Caco-2 (cell line): ENCODE measurements around the gene LRRC72. TPM values are rescaled to one million over a fixed set of nuclear protein-coding genes. Genes with fewer than 3 reads are reported as not detected.

Experiments used
- BruUV-seq: library from RNA; stranded (reverse); fragments of 400-500 nt; replicated peaks from 2 replicates; lab custom pipeline; 2021; lab: Mats Ljungman, UMichigan
- CTCF ChIA-PET: fragments of 300-600 bp; sonication (Branson Sonifier 250); formaldehyde crosslinking; loops from one replicate; lab custom pipeline; 2022; ENCODE audit warnings: antibody characterized with exemption; lab: Charles Lee
- POLR2A ChIA-PET: fragments of 300-600 bp; sonication (Branson Sonifier 250); formaldehyde crosslinking; loops from one replicate; lab custom pipeline; 2022; ENCODE audit warnings: antibody characterized with exemption; lab: Charles Lee
- DNase-seq, 2 experiments: peaks; one replicate each; pipeline versions ENCODE4 v3.0.0 to v3.0.0-alpha.2; 2020 to 2022
- H3K27me3 ChIP-seq: replicated peaks from 2 replicates; pipeline ENCODE4 v1.6.0; 2011; ENCODE audit warnings: low read length; ENCODE audit not compliant: control insufficient read depth, insufficient read depth
- H3K36me3 ChIP-seq: 2 replicates; pipeline ENCODE4 v1.5.1; 2011; ENCODE audit warnings: low read length; ENCODE audit not compliant: control insufficient read depth, insufficient read depth
- H3K4me1 ChIP-seq: fragments of 250-450 bp; sonication (Bioruptor Pico); 2 replicates; pipeline ENCODE4 v1.5.1; 2020; ENCODE audit warnings: mild to moderate bottlenecking
- H3K4me3 ChIP-seq: 2 replicates; pipeline ENCODE4 v1.5.1; 2011; ENCODE audit warnings: low read depth, mild to moderate bottlenecking, control low read depth, low read length
- H3K9me3 ChIP-seq: fragments of 250-450 bp; sonication (Bioruptor Pico); 2 replicates; pipeline ENCODE4 v1.5.1; 2020; ENCODE audit warnings: mild to moderate bottlenecking, moderate library complexity
- H3K27ac Mint-ChIP-seq: one replicate; pipeline ENCODE4 v1.8.0; 2022; ENCODE audit warnings: mixed read lengths; ENCODE audit not compliant: unreplicated experiment
- H3K27me3 Mint-ChIP-seq: one replicate; pipeline ENCODE4 v1.8.0; 2022; ENCODE audit warnings: mixed read lengths; ENCODE audit not compliant: insufficient read depth, unreplicated experiment
- H3K36me3 Mint-ChIP-seq: one replicate; pipeline ENCODE4 v1.8.0; 2022; ENCODE audit warnings: mild to moderate bottlenecking, mixed read lengths; ENCODE audit not compliant: insufficient read depth, unreplicated experiment
- H3K4me1 Mint-ChIP-seq: one replicate; pipeline ENCODE4 v1.8.0; 2022; ENCODE audit warnings: low read depth, mixed read lengths; ENCODE audit not compliant: unreplicated experiment
- H3K4me3 Mint-ChIP-seq: one replicate; pipeline ENCODE4 v1.8.0; 2022; ENCODE audit warnings: mild to moderate bottlenecking, moderate library complexity, mixed read lengths; ENCODE audit not compliant: unreplicated experiment
- H3K9me3 Mint-ChIP-seq: one replicate; pipeline ENCODE4 v1.8.0; 2022; ENCODE audit warnings: mixed read lengths; ENCODE audit not compliant: unreplicated experiment
- intact Hi-C: fragments of 100-400 bp; cut with micrococcal nuclease; formaldehyde crosslinking; loops from one replicate; pipeline ENCODE4 v1.10.0; 2022; ENCODE audit not compliant: unreplicated experiment
- total RNA-seq: library from RNA; stranded (reverse); gene quantifications from 2 replicates; pipeline ENCODE4 v1.2.3, GENCODE V29; 2022
- TF ChIP-seq, protein P1 (sequence below), 2 experiments: fragments of 200-600 bp in 1 of 2; IDR thresholded peaks; 1 replicate in 1 of 2; 2 replicates in 1 of 2; pipeline versions ENCODE4 v1.5.1 to v1.8.0; 2011 to 2022; ENCODE audit warnings: antibody characterized with exemption in 1 of 2, control low read depth in 1 of 2, inconsistent platforms in 1 of 2, low read depth in 1 of 2, low read length in 1 of 2, mild to moderate bottlenecking in 1 of 2, moderate library complexity in 1 of 2; ENCODE audit not compliant: insufficient read depth in 1 of 2, severe bottlenecking in 1 of 2, unreplicated experiment in 1 of 2

Gene LRRC72
- total RNA-seq, 1 experiment from 2014 or later, result not detected

DNA sequence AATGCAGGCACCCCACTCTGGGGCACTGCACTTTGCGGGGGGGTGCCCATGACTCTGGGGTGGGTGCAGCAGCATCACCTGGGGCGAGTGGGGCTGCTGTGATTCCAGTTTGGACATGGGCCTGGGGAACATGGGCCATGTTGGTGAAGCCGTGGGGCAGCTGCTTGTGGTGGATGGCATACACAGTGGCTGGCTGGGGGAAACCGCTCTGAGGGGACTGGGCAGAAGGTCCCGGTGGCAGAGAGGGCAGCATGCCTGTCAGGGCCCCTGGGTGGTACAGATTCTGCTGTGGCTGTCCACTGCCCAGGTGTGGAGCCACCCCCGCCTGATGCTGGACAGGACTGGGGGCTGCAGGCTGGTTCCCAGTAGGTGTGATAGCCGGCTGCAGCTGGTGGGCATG is 57.2 kb downstream of the LRRC72 start:
- intact Hi-C loops, result no loop called here
- no peaks in the 10 kb centered on the region for H3K27me3 Mint-ChIP-seq
- H3K36me3 Mint-ChIP-seq, result no peaks in the 10 kb centered on the region
- TF ChIP-seq, protein P1, sequence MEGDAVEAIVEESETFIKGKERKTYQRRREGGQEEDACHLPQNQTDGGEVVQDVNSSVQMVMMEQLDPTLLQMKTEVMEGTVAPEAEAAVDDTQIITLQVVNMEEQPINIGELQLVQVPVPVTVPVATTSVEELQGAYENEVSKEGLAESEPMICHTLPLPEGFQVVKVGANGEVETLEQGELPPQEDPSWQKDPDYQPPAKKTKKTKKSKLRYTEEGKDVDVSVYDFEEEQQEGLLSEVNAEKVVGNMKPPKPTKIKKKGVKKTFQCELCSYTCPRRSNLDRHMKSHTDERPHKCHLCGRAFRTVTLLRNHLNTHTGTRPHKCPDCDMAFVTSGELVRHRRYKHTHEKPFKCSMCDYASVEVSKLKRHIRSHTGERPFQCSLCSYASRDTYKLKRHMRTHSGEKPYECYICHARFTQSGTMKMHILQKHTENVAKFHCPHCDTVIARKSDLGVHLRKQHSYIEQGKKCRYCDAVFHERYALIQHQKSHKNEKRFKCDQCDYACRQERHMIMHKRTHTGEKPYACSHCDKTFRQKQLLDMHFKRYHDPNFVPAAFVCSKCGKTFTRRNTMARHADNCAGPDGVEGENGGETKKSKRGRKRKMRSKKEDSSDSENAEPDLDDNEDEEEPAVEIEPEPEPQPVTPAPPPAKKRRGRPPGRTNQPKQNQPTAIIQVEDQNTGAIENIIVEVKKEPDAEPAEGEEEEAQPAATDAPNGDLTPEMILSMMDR (IDR thresholded peaks at IDR 0.05; ENCODE audit: insufficient read depth in 1 of 2, low read depth in 1 of 2, low read length in 1 of 2, severe bottlenecking in 1 of 2, unreplicated experiment in 1 of 2), result no peak
- no peak overlapping the region for H3K4me3 Mint-ChIP-seq
- Histone ChIP-seq H3K9me3 (no peaks in the 10 kb centered on the region), H3K36me3 (no peaks in the 10 kb centered on the region), H3K4me3 (no peak overlapping the region), H3K4me1 (peaks cover 12% of the 10 kb centered on the region; the same call in 1 of the 2 replicates), H3K27me3 (no peaks in the 10 kb centered on the region)
- no peaks in the 10 kb centered on the region for H3K9me3 Mint-ChIP-seq
- H3K4me1 Mint-ChIP-seq, result peaks cover 14% of the 10 kb centered on the region
- DNase-seq, result no peak
- no peak overlapping the region for H3K27ac Mint-ChIP-seq
- CTCF ChIA-PET, result no interaction called here
- no TSS peak for BruUV-seq
- POLR2A ChIA-PET, result no interaction called here

DNA sequence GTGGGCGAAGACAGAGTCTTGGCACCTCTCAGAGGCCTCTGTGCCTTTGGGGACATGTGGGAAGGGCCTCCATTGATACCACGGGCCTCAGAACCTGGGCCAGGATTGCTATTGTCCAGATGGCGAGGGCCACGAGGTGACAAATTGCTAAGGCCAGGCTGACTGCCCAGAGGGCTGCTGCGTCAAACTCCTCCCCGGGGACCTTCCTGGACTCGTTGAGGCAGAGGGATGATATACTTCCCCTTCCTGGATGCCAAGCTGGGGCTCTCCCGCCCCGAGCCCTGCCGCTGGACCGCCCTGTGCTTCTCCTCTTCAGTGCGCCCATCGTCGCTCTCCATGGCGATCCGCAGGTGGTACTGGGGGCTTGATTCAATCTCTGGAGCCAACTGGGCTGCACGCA is 58.9 kb downstream of the LRRC72 start:
- no peak overlapping the region for H3K4me3 Mint-ChIP-seq
- Histone ChIP-seq H3K27me3 (no peaks in the 10 kb centered on the region), H3K4me3 (no peak overlapping the region), H3K4me1 (peaks cover 23% of the 10 kb centered on the region), H3K9me3 (no peaks in the 10 kb centered on the region), H3K36me3 (no peaks in the 10 kb centered on the region)
- ChIA-PET CTCF (no interaction called here), POLR2A (no interaction called here)
- no TSS peak for BruUV-seq
- DNase-seq, result no peak
- intact Hi-C loops, result no loop called here
- TF ChIP-seq, protein P1 (IDR thresholded peaks at IDR 0.05; ENCODE audit: insufficient read depth in 1 of 2, low read depth in 1 of 2, low read length in 1 of 2, severe bottlenecking in 1 of 2, unreplicated experiment in 1 of 2), result no peak
- no peaks in the 10 kb centered on the region for H3K36me3 Mint-ChIP-seq
- no peak overlapping the region for H3K27ac Mint-ChIP-seq
- H3K27me3 Mint-ChIP-seq, result no peaks in the 10 kb centered on the region
- H3K9me3 Mint-ChIP-seq, result no peaks in the 10 kb centered on the region
- H3K4me1 Mint-ChIP-seq, result peaks cover 16% of the 10 kb centered on the region

DNA sequence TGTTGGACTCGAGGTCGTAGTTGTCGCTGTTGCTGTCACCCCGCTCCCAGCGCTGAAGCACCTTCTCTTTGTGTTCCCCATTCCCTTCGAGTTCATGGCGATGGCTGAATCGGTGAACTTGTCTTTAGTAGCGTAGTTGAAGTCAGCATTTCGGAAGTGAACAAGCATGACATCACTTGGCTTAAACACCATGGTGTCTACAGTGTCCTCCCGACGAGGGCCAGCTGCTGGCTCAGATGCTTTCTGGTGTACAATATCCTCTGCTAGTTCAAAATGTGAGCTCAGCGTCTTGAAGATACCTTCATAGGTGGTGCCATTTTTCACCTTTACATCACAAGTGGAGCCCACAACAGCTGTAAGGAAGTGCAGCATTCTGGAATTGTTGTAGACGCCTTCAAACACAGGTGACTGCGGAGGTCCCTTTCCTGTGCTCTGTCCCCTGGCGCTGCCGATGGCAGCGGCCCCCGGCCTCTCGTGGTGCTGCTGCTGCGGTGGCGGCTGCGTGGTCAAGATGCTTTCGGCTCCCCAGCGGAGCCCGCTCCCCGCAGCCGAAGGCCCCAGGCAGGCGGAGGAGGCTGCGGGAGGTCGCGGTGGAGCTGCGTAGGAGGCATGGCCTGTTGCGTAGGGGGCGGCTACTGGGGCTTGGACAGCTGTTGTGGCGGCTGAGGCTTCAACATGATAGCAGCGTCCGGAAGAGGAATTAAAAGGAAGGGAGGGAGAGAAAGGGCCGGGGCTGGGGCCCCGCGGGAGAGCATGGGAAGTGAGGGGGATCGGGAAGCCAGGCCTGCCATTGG is 59.7 kb downstream of the LRRC72 start:
- POLR2A ChIA-PET, result no interaction called here
- Histone ChIP-seq H3K36me3 (no peaks in the 10 kb centered on the region), H3K4me1 (peaks cover 28% of the 10 kb centered on the region), H3K27me3 (no peaks in the 10 kb centered on the region), H3K4me3 (no peak overlapping the region), H3K9me3 (no peaks in the 10 kb centered on the region)
- TF ChIP-seq, protein P1 (IDR thresholded peaks at IDR 0.05; ENCODE audit: insufficient read depth in 1 of 2, low read depth in 1 of 2, low read length in 1 of 2, severe bottlenecking in 1 of 2, unreplicated experiment in 1 of 2), result no peak
- CTCF ChIA-PET, result no interaction called here
- Mint-ChIP-seq H3K4me1 (peaks cover 21% of the 10 kb centered on the region), H3K27ac (no peak overlapping the region), H3K27me3 (no peaks in the 10 kb centered on the region), H3K9me3 (no peaks in the 10 kb centered on the region), H3K36me3 (peaks cover 4% of the 10 kb centered on the region), H3K4me3 (no peak overlapping the region)
- no TSS peak for BruUV-seq
- no peak for DNase-seq
- intact Hi-C loops, result no loop called here
